Measurements from ENCODE around the gene RSU1. TPM values are rescaled to one million over a fixed set of nuclear protein-coding genes. Genes with fewer than 3 reads are reported as not detected.

Gene RSU1
- total and polyA plus RNA-seq, 12 donors, result 25.5 to 74.2 (median 48.3) TPM

- H3K4me1 ChIP-seq, result no peaks in the 10 kb centered on the region
- H3K27ac ChIP-seq, result no peak overlapping the region
- no peak for TF ChIP-seq CTCF (IDR thresholded peaks at IDR 0.05)
- H3K27me3 ChIP-seq, result peaks cover 0 to 3% (median 0%) of the 10 kb centered on the region in 7 donors
- ATAC-seq (no peak), DNase-seq (no peak)
- intact Hi-C loops (cut with DNase I), result no loop called here
- no peak overlapping the region for H3K4me3 ChIP-seq
- peaks cover 0 to 12% (median 4%) of the 10 kb centered on the region in 11 donors for H3K9me3 ChIP-seq
- H3K36me3 ChIP-seq, result no peaks in the 10 kb centered on the region
- WGBS, 2 donors, result 68 to 77% methylated on average over 2 of the region's 2 CpGs
Measured at GRCh38 chr10:16863766-16864165, 46.5 kb upstream of the RSU1 start.

GRCh38 chr10:16857419-16857818 is 40.2 kb upstream of the RSU1 start:
- no peaks in the 10 kb centered on the region for H3K27me3 ChIP-seq
- peaks cover 0 to 14% (median 8%) of the 10 kb centered on the region in 9 donors for H3K4me1 ChIP-seq
- H3K4me3 ChIP-seq, result no peak overlapping the region
- intact Hi-C loops (cut with DNase I), result loop anchor here in 2 of 10 donors (5.0 to 10.0 kb wide), 2 partner anchors 137 to 385 kb away; no protein-coding TSS in a partner anchor
- WGBS, 2 donors, result 81 to 84% methylated on average over 4 of the region's 4 CpGs
- no peak for TF ChIP-seq CTCF (IDR thresholded peaks at IDR 0.05)
- no peak for DNase-seq
- H3K27ac ChIP-seq, result no peak overlapping the region
- peaks cover 0 to 12% (median 4%) of the 10 kb centered on the region in 11 donors for H3K9me3 ChIP-seq
- ATAC-seq, result no peak
- no peaks in the 10 kb centered on the region for H3K36me3 ChIP-seq

- Histone ChIP-seq H3K27ac (peak overlapping the region in 6 of 10 donors; percentile 0 to 55 (median 28)), H3K36me3 (no peaks in the 10 kb centered on the region), H3K27me3 (no peaks in the 10 kb centered on the region), H3K4me1 (peaks cover 0 to 14% (median 8%) of the 10 kb centered on the region in 9 donors), H3K4me3 (no peak overlapping the region), H3K9me3 (peaks cover 0 to 12% (median 4%) of the 10 kb centered on the region in 11 donors)
- DNase-seq, result peak in 1 of 2 donors; percentile 6
- intact Hi-C loops (cut with DNase I), result loop anchor here in 2 of 10 donors (5.0 to 10.0 kb wide), 2 partner anchors 138 to 386 kb away; no protein-coding TSS in a partner anchor
- WGBS, 2 donors, result 34 to 38% methylated on average over 4 of the region's 4 CpGs
- peak in 7 of 8 donors; percentile 38 to 77 (median 61) for ATAC-seq
- no peak for TF ChIP-seq CTCF (IDR thresholded peaks at IDR 0.05)
Measured at GRCh38 chr10:16856567-16856966, 39.3 kb upstream of the RSU1 start.

- Histone ChIP-seq H3K27ac (peak overlapping the region in 6 of 10 donors; percentile 0 to 55 (median 28)), H3K4me1 (peaks cover 0 to 14% (median 8%) of the 10 kb centered on the region in 9 donors), H3K9me3 (peaks cover 0 to 12% (median 4%) of the 10 kb centered on the region in 11 donors), H3K27me3 (no peaks in the 10 kb centered on the region), H3K4me3 (no peak overlapping the region), H3K36me3 (no peaks in the 10 kb centered on the region)
- 71 to 82% methylated on average over 5 of the region's 5 CpGs for WGBS, 2 donors
- ATAC-seq (no peak), DNase-seq (no peak)
- TF ChIP-seq CTCF (IDR thresholded peaks at IDR 0.05), result no peak
- intact Hi-C loops (cut with DNase I), result loop anchor here in 2 of 10 donors (5.0 to 10.0 kb wide), 2 partner anchors 139 to 386 kb away; no protein-coding TSS in a partner anchor
Measured at GRCh38 chr10:16856092-16856491, 38.9 kb upstream of the RSU1 start.
